Coronary artery (tissue), 2 donors: Measurements from ENCODE around the gene PRDM16.

ENCODE experiments used
- DNase-seq: peaks from one replicate; pipeline ENCODE4 v3.0.0-alpha.2; 2017; ENCODE audit warnings: low spot score
- H3K27ac ChIP-seq, 2 donors: fragments of 200-600 bp; sonication (generic); one replicate each; pipeline ENCODE4 v1.5.1; 2016 to 2019
- H3K4me3 ChIP-seq: fragments of 200-600 bp; sonication (generic); 2 replicates; pipeline ENCODE4 v1.5.1; 2016; ENCODE audit warnings: mild to moderate bottlenecking, moderate library complexity
- TF ChIP-seq, protein P1 (sequence below): fragments of 200-600 bp; sonication (generic); IDR thresholded peaks from one replicate; pipeline ENCODE4 v1.5.1; 2019; ENCODE audit warnings: antibody characterized with exemption

The PRDM16 gene

DNA sequence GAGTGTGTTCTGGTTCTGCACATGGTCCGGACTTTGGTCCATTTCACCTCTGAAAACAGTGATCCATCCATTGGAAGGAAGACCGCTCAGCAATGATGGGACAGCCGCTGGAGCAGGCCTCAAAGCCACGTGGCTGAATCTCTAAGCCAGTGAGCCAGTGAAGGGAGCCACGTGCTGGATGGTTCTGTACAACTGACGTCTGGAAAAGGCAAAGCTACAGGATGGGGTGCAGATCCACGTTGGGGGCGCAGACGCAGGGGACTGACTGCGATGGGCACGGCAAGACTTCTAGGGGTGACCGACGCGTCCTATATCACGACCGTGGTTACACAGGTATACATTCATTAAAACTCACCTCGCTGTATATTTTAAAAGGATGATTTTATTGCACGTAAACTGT lies 375.3 kb downstream of the PRDM16 start:
- DNase-seq, result no peak
- Histone ChIP-seq H3K27ac (no peak overlapping the region), H3K4me3 (no peak overlapping the region)
- TF ChIP-seq, protein P1, sequence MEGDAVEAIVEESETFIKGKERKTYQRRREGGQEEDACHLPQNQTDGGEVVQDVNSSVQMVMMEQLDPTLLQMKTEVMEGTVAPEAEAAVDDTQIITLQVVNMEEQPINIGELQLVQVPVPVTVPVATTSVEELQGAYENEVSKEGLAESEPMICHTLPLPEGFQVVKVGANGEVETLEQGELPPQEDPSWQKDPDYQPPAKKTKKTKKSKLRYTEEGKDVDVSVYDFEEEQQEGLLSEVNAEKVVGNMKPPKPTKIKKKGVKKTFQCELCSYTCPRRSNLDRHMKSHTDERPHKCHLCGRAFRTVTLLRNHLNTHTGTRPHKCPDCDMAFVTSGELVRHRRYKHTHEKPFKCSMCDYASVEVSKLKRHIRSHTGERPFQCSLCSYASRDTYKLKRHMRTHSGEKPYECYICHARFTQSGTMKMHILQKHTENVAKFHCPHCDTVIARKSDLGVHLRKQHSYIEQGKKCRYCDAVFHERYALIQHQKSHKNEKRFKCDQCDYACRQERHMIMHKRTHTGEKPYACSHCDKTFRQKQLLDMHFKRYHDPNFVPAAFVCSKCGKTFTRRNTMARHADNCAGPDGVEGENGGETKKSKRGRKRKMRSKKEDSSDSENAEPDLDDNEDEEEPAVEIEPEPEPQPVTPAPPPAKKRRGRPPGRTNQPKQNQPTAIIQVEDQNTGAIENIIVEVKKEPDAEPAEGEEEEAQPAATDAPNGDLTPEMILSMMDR, result no peak

- Histone ChIP-seq H3K4me3 (no peak overlapping the region), H3K27ac (no peak overlapping the region)
- DNase-seq, result no peak
- TF ChIP-seq, protein P1, result no peak
Measured at GRCh38 chr1:3444736-3445135, 375.7 kb downstream of the PRDM16 start.

DNA sequence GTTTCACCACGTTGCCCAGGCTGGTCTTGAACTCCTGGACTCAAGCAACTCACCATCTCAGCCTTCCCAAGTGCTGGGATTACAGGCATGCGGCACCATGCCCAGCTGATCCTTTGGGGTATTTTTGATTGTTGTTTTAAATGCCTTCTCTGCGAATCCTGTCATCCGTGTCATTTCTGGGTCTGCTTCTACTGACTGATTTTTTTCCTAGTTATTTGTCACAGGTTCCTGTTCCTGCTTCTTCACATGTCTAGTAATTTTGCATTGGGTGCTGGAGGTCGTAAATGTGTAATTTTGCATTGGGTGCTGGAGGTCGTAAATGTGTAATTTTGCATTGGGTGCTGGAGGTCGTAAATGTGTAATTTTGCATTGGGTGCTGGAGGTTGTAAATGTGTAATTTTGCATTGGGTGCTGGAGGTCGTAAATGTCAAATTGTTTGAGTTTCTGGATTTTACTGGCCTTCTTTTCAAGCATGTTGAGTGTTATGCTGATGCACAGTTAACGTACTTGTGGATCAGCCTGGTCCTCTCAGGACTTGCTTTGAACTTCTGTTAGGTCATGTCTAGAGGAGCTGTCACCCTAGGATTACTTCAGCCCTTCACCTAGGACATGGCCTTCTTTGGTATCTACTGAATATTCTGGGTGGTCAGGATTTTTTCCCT lies 381.3 kb downstream of the PRDM16 start:
- TF ChIP-seq, protein P1, result no peak
- Histone ChIP-seq H3K4me3 (no peak overlapping the region), H3K27ac (no peak overlapping the region)
- no peak for DNase-seq

- Histone ChIP-seq H3K27ac (no peak overlapping the region), H3K4me3 (no peak overlapping the region)
- no peak for DNase-seq
- TF ChIP-seq, protein P1, result no peak
Measured at GRCh38 chr1:3450983-3451382, 382.0 kb downstream of the PRDM16 start.

- Histone ChIP-seq H3K4me3 (no peak overlapping the region), H3K27ac (no peak overlapping the region)
- TF ChIP-seq, protein P1, result no peak
- no peak for DNase-seq
Measured at GRCh38 chr1:3451994-3452865, 383.2 kb downstream of the PRDM16 start.

GRCh38 chr1:3452866-3453175 lies 383.8 kb downstream of the PRDM16 start:
- no peak for DNase-seq
- Histone ChIP-seq H3K4me3 (no peak overlapping the region), H3K27ac (no peak overlapping the region)
- TF ChIP-seq, protein P1, result no peak
